ENCODE data around the gene EPS15. TPM values are rescaled to one million over a fixed set of nuclear protein-coding genes. Genes with fewer than 3 reads are reported as not detected.

The EPS15 gene
- total RNA-seq, 1 donor from 2014 or later = 139 TPM

DNA sequence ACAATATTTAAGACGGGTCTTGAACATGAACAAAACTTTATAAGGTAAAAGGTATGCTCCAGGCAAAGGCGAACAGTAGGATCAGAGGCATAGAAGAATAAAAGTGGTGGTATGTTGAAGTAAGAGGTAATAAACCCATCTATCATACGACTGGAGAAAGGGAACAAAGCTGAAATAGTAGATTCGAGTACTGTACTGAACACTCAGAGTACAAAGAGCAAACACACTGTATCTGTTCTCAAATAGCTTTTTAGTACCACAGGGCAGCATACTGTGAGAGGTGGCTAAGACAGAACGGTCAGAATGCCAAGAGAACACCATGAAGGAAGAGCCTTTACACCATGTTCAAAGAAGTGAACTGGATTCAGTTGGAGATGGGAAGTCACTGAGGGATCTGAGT, 83.2 kb downstream of the EPS15 start:
- no peak overlapping the region for H3K27ac Mint-ChIP-seq (ENCODE audit: unreplicated experiment)
- TF ChIP-seq, protein P1, sequence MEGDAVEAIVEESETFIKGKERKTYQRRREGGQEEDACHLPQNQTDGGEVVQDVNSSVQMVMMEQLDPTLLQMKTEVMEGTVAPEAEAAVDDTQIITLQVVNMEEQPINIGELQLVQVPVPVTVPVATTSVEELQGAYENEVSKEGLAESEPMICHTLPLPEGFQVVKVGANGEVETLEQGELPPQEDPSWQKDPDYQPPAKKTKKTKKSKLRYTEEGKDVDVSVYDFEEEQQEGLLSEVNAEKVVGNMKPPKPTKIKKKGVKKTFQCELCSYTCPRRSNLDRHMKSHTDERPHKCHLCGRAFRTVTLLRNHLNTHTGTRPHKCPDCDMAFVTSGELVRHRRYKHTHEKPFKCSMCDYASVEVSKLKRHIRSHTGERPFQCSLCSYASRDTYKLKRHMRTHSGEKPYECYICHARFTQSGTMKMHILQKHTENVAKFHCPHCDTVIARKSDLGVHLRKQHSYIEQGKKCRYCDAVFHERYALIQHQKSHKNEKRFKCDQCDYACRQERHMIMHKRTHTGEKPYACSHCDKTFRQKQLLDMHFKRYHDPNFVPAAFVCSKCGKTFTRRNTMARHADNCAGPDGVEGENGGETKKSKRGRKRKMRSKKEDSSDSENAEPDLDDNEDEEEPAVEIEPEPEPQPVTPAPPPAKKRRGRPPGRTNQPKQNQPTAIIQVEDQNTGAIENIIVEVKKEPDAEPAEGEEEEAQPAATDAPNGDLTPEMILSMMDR (IDR thresholded peaks at IDR 0.05; ENCODE audit: partially characterized antibody, unreplicated experiment) = no peak

DNA sequence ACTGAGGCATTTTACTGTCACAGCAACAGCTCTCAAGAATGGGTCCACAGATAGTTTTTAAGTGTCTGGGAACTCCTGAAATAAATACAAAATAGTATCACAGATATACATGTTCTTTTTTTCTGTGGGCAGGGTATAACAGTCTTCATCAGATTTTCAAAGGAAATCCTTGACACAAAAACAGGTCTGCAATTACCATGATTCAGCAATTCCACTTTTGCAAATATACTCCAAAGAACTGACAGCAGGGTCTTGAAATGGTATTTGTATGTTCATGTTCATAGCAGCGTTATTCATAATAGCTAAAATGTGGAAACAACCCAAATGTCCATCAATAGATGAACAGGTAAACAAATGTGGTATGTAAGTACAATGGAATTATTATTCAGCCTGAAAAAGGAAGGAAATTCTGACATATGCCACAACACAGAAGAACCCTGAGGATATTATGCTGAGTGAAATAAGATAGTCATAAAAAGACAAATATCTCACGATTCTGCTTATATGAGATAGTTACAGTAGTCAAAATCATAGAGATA, 85.0 kb downstream of the EPS15 start:
- no peaks in the 10 kb centered on the region for H3K9me3 Mint-ChIP-seq (ENCODE audit: unreplicated experiment)
- H3K27ac Mint-ChIP-seq (ENCODE audit: unreplicated experiment) = no peak overlapping the region
- H3K4me1 Mint-ChIP-seq (ENCODE audit: low read depth, unreplicated experiment) = no peaks in the 10 kb centered on the region
- TF ChIP-seq, protein P1 (IDR thresholded peaks at IDR 0.05; ENCODE audit: partially characterized antibody, unreplicated experiment) = no peak
- H3K4me3 Mint-ChIP-seq (ENCODE audit: unreplicated experiment) = no peak overlapping the region
- no peaks in the 10 kb centered on the region for H3K36me3 Mint-ChIP-seq (ENCODE audit: unreplicated experiment)
- DNase-seq = no peak
- no peaks in the 10 kb centered on the region for H3K27me3 Mint-ChIP-seq (ENCODE audit: unreplicated experiment)

More for the DNA sequence above, 83.2 kb downstream of the EPS15 start:
- no peaks in the 10 kb centered on the region for H3K36me3 Mint-ChIP-seq (ENCODE audit: unreplicated experiment)
- peaks cover 1% of the 10 kb centered on the region for H3K27me3 Mint-ChIP-seq (ENCODE audit: unreplicated experiment)
- DNase-seq = no peak
- no peaks in the 10 kb centered on the region for H3K4me1 Mint-ChIP-seq (ENCODE audit: low read depth, unreplicated experiment)
- H3K9me3 Mint-ChIP-seq (ENCODE audit: unreplicated experiment) = no peaks in the 10 kb centered on the region
- no peak overlapping the region for H3K4me3 Mint-ChIP-seq (ENCODE audit: unreplicated experiment)

DNA sequence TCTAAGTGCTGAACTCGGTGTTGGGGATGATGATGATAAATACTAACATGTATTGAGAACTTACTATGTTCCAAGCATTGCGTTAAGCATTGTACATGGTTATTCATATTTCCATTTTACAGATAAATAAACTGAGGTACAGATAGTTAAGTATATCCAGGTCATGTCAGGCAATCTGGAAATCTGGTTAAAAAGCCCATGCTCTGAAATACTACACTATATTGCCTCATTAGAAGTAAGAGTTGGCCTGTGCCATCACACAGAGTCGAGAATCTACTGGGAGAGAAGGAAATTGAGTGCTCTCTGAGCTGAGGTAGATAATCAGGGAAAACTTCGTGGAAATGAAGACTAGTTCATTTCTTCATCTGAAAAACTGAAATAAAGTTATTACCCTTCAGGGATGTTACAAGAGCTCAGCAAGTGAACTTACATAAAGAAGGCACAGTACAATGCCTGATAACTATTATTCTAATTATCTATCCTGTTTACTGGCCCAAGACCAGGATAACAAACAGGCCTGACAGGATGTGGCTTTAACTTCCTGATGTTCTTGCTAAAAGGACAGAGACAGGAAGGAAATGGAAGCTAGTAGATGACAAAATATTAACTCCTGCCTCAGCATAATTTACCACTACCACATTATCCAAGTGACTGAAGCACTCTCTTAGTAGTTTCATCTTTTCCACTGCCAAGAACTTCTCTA, 85.6 kb downstream of the EPS15 start:
- H3K27ac Mint-ChIP-seq (ENCODE audit: unreplicated experiment) = no peak overlapping the region
- no peak overlapping the region for H3K4me3 Mint-ChIP-seq (ENCODE audit: unreplicated experiment)
- H3K4me1 Mint-ChIP-seq (ENCODE audit: low read depth, unreplicated experiment) = no peaks in the 10 kb centered on the region
- TF ChIP-seq, protein P1 (IDR thresholded peaks at IDR 0.05; ENCODE audit: partially characterized antibody, unreplicated experiment) = no peak
- H3K9me3 Mint-ChIP-seq (ENCODE audit: unreplicated experiment) = no peaks in the 10 kb centered on the region
- no peaks in the 10 kb centered on the region for H3K27me3 Mint-ChIP-seq (ENCODE audit: unreplicated experiment)
- no peak for DNase-seq
- H3K36me3 Mint-ChIP-seq (ENCODE audit: unreplicated experiment) = no peaks in the 10 kb centered on the region

GRCh38 chr1:51432146-51432545, 86.9 kb downstream of the EPS15 start:
- H3K27ac Mint-ChIP-seq (ENCODE audit: unreplicated experiment) = no peak overlapping the region
- H3K9me3 Mint-ChIP-seq (ENCODE audit: unreplicated experiment) = no peaks in the 10 kb centered on the region
- H3K4me3 Mint-ChIP-seq (ENCODE audit: unreplicated experiment) = no peak overlapping the region
- no peak for DNase-seq
- no peaks in the 10 kb centered on the region for H3K4me1 Mint-ChIP-seq (ENCODE audit: low read depth, unreplicated experiment)
- H3K27me3 Mint-ChIP-seq (ENCODE audit: unreplicated experiment) = no peaks in the 10 kb centered on the region
- TF ChIP-seq, protein P1 (IDR thresholded peaks at IDR 0.05; ENCODE audit: partially characterized antibody, unreplicated experiment) = no peak
- peaks cover 7% of the 10 kb centered on the region for H3K36me3 Mint-ChIP-seq (ENCODE audit: unreplicated experiment)

DNA sequence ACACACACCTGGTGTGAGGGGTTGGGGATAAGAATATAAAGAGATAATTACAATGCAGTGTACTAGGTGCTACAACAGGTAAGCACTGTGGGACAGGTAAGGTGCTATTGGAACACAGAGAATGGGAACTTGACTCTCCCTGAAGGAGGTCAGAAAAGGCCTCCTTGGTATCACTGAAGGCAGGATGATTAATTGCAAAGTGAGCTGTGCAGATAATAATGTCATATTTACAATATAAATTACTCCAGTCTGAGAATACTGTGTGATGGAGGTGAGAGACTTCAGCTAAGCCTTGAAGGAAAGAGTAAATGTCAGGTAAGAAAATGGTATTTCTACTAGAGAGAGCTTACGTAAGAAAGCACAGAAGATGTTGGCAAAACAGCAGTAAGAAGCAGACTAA, 91.6 kb downstream of the EPS15 start:
- peaks cover 2% of the 10 kb centered on the region for H3K9me3 Mint-ChIP-seq (ENCODE audit: unreplicated experiment)
- no peak for DNase-seq
- H3K36me3 Mint-ChIP-seq (ENCODE audit: unreplicated experiment) = peaks cover 7% of the 10 kb centered on the region
- H3K4me1 Mint-ChIP-seq (ENCODE audit: low read depth, unreplicated experiment) = peaks cover 14% of the 10 kb centered on the region
- TF ChIP-seq, protein P1 (IDR thresholded peaks at IDR 0.05; ENCODE audit: partially characterized antibody, unreplicated experiment) = no peak
- H3K27ac Mint-ChIP-seq (ENCODE audit: unreplicated experiment) = no peak overlapping the region
- H3K27me3 Mint-ChIP-seq (ENCODE audit: unreplicated experiment) = peaks cover 3% of the 10 kb centered on the region
- H3K4me3 Mint-ChIP-seq (ENCODE audit: unreplicated experiment) = no peak overlapping the region

All from glutamatergic neuron (in vitro differentiated cells).